Astrocyte (in vitro differentiated cells and primary cell): Measurements from ENCODE around the gene CDH26.

Source experiments
- EZH2 ChIP-seq: IDR thresholded peaks from 2 replicates; pipeline ENCODE4 v1.6.1; 2012; ENCODE audit warnings: mild to moderate bottlenecking, low read length, inconsistent platforms; ENCODE audit not compliant: insufficient read depth
- TF ChIP-seq, protein P1 (sequence below): IDR thresholded peaks from 2 replicates; pipeline ENCODE4 v1.5.1; 2011; ENCODE audit warnings: low read depth, mild to moderate bottlenecking, inconsistent platforms, low read length, moderate library complexity; ENCODE audit not compliant: insufficient read depth

DNA sequence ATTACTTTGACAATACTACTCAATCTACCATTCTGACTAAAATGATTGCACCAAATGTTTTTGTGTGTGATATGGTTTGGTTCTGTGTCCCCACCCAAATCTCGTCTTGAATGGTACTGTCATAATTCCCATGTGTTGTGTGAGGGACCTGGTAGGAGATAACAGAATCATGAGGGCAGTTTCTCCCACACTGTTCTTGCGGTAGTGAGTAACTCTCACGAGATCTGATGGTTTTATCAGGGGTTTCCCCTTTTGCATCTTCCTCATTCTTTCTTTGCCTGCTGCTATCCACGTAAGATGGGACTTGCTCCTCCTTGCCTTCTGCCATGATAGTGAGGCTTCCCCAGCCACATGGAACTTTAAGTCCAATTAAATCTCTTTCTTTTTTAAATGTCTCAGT is 45.6 kb upstream of the CDH26 start:
- TF ChIP-seq, protein P1, sequence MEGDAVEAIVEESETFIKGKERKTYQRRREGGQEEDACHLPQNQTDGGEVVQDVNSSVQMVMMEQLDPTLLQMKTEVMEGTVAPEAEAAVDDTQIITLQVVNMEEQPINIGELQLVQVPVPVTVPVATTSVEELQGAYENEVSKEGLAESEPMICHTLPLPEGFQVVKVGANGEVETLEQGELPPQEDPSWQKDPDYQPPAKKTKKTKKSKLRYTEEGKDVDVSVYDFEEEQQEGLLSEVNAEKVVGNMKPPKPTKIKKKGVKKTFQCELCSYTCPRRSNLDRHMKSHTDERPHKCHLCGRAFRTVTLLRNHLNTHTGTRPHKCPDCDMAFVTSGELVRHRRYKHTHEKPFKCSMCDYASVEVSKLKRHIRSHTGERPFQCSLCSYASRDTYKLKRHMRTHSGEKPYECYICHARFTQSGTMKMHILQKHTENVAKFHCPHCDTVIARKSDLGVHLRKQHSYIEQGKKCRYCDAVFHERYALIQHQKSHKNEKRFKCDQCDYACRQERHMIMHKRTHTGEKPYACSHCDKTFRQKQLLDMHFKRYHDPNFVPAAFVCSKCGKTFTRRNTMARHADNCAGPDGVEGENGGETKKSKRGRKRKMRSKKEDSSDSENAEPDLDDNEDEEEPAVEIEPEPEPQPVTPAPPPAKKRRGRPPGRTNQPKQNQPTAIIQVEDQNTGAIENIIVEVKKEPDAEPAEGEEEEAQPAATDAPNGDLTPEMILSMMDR, result no peak
- no peak for TF ChIP-seq EZH2
